Measurements from ENCODE around the gene PRICKLE4.

PRICKLE4 gene

GRCh38 chr6:41774841-41775240 is 5.7 kb upstream of the PRICKLE4 start:
- DNase-seq, result no peak

GRCh38 chr6:41775293-41775882 is 5.2 kb upstream of the PRICKLE4 start:
- no peak for DNase-seq

DNA sequence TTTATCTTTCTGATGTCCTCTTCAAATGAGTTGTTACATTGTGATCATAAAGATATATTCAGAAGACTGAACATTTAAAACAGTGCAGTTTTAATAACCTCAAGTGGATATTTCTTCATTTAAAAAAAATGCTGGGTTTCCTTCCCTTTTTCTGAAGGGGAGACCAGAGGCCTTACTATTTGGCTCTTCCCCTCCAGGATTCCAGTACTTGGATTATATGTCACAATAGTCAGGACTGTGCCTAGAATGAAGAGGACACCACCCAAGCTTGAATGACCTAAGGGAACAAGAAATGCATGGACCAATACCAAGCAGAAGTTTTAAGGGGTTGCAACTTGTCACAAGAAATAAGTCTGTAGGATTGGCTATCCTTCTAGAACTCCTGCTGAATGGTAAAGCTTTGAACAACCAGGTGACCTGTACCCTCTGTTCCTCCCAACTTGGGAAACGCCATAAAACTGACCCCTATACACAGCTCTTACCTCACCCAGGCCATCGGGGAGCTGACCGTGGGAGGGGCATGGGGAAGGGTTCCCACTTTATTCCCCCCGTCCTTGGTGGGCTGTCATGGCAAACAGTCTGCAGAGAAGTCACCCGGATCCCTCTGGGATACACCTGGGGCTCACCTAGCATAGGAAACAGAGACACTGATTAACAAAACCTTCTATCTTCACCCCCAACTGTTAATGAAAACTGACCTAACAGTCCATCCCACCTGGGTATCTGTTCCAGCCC is 2.9 kb upstream of the PRICKLE4 start:
- DNase-seq, result no peak

GRCh38 chr6:41778895-41779294 is 1.7 kb upstream of the PRICKLE4 start:
- no peak for DNase-seq

DNA sequence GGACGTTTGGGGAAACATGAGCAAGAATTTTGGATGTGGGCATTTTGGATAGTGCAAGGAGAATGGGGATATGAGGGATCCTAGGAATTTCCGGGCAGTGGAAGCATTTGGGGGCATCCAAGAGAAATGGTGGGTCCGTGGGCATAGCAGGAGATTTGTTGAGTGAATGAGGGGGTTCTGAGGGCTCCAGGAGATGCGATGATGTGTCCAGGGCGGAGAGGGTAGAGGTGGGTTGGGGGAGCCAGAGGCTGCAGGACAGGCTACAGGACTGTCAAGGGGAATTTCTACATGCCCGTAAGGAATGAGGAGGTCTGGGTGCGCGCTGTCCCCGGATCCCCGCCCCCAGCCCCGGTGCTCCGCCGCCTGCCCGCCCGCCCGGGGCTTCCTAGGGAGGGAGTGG is 1.2 kb upstream of the PRICKLE4 start:
- no peak for DNase-seq

DNA sequence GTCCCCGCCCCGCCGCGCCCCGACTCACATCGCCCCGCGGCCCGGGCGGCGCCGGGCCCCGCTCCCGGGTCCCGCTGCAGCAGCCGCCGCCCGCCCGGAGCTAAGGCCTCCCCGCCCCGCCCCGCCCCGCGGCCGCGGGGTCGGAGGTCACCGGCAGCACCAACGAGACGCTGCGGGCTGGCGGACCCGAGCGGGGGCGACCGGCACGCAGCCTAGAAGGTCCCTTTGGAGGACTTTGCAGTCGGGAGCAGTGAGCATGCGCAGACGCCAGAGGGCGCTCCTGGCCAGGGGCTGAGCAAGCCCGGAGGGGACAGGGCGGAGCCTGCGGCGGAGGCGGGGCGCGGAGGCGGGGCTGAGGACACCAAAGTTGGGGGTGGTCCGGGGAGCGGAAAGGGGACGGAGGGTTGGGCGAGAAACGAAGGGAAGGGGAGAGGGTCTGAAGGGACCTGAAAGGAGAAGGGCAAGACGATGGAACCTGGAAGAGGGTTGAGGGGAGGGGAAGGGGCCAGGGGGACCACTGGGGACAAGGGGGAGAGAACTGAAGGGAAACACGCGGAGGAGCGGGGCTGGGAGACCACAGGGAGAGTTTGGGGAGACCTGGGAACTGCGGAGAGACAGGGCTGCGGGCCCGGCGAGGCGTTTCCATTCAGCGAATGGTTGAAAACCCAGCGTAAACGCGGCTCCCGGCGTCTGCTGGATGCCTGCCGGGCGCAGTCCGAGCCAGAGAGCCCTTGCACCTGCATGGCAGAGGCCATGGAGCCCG is 613 bp upstream of the PRICKLE4 start, which contains the start of gene FRS3:
FRS3 (minus strand) TSS at position 113 of the 763 bp plus-strand sequence. CDS start 2,913 bp downstream, outside the sequence.
- peak; percentile 93 for DNase-seq

GRCh38 chr6:41781366-41781730 is 766 bp downstream of the PRICKLE4 start:
- DNase-seq, result no peak

DNA sequence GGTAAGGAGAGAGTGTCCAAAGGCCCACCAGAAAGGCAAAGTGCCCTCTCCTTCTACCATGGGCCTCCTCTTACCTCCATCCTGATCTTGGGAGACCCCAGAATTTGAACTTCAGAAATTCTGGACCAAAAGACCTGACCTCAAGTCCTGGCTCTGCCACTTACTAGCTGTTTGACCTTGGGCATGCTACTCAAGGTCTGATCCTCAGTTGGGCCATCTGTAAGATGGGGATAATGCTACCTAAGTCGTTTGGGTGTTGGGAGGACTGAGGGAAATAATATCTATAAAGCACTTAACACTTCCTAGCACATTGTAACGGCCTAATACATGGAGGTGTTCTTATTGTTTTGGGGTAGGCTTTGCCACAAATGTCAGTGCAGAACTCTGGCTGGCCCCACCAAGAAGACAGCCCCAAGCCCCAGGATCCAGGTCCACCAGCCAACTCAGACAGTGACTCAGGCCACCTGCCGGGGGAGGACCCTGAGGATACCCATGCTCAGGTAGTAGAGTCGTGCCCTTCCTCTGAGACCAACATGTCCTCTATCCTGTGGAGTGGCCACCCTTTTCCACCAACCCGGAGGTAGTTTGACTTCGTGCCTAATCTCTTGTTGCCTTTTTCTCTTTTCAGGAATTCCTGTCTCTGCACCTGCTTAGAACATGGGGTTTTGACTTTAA is 2.7 kb downstream of the PRICKLE4 start:
- DNase-seq, result no peak

- no peak for DNase-seq
Observed at GRCh38 chr6:41784581-41785171, 4.1 kb downstream of the PRICKLE4 start.

DNA sequence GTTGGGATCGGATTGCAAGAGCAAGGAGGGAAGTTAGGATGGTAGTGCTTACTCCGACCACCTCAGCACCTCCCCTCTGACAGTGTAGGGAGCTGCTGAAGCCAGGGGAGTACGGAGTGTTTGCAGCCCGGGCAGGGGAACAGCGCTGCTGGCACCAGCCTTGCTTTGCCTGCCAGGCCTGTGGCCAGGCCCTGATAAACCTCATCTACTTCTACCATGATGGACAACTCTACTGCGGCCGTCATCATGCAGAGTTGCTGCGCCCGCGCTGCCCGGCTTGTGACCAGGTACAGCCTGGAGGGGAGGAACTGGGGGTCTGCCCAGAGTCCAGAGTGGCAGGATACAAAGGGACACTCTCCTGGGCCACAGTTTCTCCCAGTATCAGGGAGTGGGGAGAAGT is 4.7 kb downstream of the PRICKLE4 start:
- DNase-seq, result no peak

DNA sequence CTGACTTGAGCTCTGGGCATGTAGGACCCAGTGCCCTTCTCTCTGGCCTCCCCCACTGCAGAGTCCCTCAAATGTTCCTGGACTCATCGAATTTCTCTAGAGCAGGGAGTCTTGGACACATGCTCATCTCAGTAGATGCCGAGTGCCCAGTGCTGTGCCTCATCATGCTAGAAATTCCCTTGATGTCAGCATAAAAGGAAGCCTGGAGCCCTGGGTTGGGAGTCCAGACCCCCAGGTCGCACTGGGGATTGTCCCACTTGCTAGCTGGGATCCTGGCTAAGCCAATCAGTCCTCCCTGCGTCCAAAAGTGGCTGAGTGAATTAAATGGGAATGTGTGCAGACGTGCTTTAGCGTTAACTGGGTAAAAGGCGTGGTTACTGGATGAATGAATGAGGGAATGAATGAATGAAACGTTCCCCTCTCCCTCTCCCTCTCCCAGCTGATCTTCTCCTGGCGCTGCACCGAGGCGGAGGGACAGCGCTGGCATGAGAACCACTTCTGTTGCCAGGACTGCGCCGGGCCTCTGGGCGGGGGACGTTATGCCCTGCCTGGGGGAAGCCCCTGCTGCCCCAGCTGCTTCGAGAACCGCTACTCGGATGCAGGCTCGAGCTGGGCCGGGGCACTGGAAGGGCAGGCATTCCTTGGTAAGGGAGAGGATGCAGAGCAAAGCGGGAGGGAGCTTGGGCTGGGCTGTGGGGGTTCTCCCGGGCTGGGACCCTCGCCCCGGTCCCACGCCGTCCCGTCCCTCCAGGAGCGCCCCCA is 5.3 kb downstream of the PRICKLE4 start:
- no peak for DNase-seq

DNA sequence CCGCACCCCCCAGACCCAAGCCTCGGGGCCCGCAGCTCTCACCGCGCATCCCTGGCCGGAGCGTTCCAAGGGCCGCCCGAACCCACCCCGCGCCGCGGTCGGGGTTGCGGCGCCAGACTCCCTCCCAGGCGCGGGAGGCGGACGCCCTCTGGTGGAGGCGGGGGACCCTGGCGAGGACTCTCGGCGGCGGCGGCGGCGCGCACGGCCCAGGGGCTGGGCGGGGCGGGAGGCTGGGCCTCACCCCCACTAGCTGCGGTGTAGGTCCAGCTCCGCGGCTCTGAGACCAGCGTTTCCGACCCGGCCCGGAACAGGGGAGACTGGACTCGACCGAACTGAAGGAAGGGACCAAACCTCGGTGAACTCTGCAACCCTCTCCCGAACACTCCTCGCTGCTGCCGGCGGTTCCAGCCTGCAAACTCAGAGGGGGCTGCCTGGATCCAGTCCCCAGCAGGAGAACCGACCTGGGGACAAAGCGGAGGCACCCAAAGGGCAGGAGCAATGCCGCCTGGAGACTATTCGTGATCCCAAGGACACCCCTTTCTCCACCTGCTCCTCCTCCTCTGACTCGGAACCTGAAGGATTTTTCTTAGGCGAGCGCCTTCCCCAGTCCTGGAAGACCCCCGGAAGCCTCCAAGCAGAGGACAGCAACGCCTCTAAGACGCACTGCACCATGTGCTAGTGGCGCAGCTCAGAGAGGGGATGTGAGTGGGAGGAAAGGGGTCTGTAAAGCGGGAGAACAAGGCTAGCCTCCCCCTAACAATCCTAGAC is 6.1 kb downstream of the PRICKLE4 start:
- peak; percentile 81 for DNase-seq

- DNase-seq, result peak; percentile 95
Observed at GRCh38 chr6:41787219-41787917, 6.8 kb downstream of the PRICKLE4 start, which contains the start of gene TOMM6. Gene TOMM6 (plus strand): TSS chr6:41787694. CDS start chr6:41787698, 4 bp downstream.

DNA sequence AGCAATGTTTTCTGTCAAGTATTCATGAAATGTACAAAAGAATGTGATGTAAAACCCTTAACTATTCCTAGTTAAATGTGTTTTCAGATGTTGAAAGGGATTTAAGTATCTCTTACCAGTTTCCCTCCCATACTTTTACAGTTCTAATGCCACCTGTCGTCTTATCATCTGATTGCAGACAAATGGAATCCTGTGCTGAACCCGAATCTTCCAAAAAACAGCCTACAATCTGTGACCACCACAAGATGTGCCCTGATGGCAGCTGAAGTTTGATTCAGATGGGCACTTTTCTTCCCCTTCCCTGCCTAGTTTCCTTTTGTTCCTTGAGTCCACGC is 8.8 kb downstream of the PRICKLE4 start:
- DNase-seq, result peak; percentile 53

- no peak for DNase-seq
Observed at GRCh38 chr6:41790045-41790444, 9.5 kb downstream of the PRICKLE4 start.

GRCh38 chr6:41791305-41791704 is 10.7 kb downstream of the PRICKLE4 start:
- no peak for DNase-seq

DNA sequence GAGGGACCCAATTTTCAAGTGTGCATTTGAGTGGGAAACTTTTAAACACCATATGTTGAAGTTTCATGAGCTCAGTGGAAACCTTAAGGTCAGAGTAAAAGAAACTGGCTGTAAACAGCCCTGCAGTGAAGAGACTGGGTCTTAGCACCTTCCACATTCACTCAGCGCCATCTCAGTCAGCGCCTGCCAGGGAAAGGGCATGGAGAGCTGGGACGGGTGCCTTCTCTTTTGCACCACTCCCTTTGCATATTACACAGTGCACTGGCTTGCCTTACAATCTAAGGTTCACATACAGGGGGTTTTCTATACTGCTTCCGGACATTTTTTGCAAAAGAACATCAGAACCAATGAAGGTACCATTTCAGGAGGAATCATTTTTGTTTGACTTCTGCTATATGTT is 11.4 kb downstream of the PRICKLE4 start:
- DNase-seq, result no peak

GRCh38 chr6:41796474-41796873 is 15.9 kb downstream of the PRICKLE4 start:
- DNase-seq, result no peak

DNA sequence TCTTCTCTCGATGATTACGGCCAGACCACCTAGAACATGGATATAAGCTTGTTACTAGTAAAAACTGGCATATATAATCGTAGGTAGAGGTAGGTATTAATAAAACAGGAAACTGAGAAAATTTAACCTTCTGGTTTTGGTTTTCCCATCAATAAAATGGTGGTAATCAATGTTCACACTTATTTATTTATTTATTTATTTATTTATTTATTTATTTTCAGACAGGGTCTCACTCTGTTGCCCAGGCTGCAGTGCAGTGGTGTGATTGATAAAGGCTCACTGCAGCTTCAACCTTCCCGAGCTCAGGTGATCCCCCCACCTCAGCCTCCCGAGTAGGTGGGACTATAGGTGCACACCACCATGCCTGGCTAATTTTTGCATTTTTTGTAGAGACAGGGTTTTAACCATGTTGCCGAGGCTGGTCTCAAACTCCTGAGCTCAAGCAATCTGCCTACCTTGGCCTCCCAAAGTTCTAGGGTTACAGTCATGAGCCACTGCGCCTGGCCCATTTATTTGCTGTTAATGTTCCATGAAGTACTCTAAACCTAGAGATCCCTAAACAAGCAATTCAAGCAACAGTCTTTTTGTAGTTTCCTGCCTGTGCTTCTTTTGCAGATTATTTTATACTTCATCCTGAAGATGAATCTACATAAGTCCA is 18.4 kb downstream of the PRICKLE4 start:
- DNase-seq, result no peak

- DNase-seq, result no peak
Observed at GRCh38 chr6:41799559-41799911, 19.0 kb downstream of the PRICKLE4 start.
